Measurements from ENCODE around the gene HSF5.

- TF ChIP-seq CTCF (IDR thresholded peaks at IDR 0.05) (no peak), EZH2 (IDR thresholded peaks at IDR 0.05; ENCODE audit: borderline replicate concordance, insufficient read depth, low read depth, low read length, poor library complexity, severe bottlenecking) (no peak)
Measured at GRCh38 chr17:58402679-58403078, 85.5 kb downstream of the HSF5 start.
